GM21526 (cell line): Measurements from ENCODE around the gene CEP250.
"Not testable (repeated sequence)": the region's sequence is repeated elsewhere in the genome, so short reads cannot be mapped to it uniquely, and the experiment has no call there.

ENCODE experiments used
- ATAC-seq: cut with Tn5 transposase; IDR thresholded peaks from one replicate; pipeline ENCODE4 v1.9.1; 2021; ENCODE audit warnings: moderate library complexity; ENCODE audit not compliant: unreplicated experiment, low FRiP score

Gene CEP250

DNA sequence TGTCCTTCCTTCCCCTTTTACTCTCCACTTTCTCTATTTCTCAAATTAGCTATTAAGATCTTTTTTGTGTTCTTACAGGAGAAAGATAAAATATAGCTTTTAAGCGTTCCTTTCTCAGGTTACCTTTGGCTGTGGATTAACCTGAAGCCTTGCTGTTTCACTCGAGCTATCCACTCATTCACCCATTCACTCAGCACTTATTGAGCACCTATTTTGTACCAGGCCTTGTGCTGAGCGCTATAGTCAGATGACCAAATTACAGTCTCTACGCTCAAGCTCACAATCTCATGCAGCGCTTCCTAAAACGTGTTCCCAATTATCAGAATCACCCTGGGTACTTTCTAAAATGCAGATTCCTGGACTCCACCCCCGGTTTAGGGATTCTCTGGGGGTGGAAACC, 1.8 kb upstream of the CEP250 start:
- ATAC-seq, result no peak

DNA sequence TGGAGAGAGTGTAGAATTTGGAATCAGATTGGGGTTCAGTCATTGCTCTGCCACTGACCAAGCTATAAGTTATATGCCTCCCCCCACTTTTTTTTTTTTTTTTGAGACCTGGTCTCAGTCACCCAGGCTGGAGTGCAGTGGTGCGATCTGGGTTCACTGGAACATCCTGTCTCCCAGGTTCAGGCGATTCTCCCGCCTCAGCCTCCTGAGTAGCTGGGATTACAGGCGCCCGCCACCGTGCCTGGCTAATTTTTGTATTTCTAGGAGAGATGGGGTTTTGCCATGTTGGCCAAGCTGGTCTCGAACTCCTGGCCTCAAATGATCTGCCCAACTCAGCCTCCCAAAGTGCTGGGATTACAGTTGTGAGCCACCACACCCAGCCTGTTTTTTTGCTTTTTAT, 1.3 kb downstream of the CEP250 start:
- ATAC-seq, result not testable (repeated sequence)

DNA sequence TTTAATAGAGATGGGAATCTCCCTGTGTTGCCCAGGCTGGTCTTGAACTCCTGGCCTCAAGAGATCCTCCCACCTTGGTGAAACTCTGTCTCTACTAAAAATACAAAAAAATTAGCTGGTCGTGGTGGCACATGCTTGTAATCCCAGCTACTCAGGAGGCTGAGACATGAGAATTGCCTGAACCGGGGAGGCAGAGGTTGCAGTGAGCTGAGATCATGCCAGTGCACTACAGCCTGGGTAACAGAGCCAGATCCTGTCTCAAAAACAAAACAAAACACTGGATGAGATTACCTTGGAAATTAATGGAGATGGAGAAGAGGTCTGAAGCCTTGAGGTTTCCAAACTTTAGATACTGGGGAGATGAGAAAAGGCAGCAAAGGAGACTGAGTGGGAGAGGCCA, 2.1 kb downstream of the CEP250 start:
- ATAC-seq, result not testable (repeated sequence)

DNA sequence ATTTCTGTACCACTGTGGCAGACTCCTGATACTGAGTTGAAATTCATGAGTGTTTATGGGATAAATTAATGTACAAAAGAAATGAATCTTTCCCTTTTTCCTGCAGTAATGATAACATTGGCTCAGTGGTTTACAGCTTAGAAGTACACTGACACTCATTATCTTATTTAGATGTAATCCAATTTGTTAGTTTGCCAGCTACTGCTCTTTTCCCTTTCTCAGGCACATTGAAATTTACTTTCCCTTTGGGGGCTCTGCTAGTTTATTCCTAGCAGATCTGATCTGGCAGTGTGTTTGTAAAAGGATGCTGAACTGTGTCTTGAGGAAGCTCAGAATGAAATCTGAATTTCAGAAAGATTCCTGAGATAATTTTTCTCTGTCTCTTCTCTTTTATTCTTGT, 3.0 kb downstream of the CEP250 start:
- ATAC-seq, result no peak

DNA sequence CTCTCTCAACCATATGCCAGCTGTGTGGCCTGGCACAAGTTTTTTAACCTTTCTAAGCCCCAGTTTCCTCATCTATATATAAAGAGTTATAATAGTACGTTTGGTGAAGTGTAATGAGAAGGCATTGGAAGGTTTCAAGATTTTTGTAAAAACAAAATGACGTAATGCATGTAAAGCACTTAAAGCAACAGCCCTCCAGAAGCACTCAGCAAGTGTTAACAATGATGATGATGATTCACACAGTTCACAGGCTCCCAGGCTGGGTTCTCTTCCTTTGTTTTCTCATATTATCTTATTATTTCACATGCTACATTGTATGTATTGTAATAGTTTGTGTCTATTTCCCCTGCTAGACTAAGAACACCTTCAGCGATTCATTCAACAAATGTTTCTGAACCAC, 6.2 kb downstream of the CEP250 start:
- no peak for ATAC-seq

DNA sequence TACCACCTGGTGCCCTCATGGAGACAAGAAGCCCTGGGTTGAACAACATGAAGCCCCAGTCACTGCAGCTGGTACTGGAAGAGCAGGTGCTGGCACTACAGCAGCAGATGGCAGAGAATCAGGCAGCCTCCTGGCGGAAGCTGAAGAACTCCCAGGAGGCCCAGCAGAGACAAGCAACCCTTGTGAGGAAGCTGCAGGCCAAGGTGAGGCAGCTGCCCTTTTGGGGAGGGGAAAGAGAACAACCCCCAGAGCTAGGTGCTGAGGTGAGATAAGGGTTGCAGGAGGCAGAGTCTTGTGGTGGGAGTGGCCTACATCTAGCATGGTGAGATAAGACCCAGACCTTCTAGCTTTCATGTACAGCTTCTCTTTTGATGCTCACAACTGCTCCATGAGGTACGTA, 7.0 kb downstream of the CEP250 start:
- no peak for ATAC-seq

DNA sequence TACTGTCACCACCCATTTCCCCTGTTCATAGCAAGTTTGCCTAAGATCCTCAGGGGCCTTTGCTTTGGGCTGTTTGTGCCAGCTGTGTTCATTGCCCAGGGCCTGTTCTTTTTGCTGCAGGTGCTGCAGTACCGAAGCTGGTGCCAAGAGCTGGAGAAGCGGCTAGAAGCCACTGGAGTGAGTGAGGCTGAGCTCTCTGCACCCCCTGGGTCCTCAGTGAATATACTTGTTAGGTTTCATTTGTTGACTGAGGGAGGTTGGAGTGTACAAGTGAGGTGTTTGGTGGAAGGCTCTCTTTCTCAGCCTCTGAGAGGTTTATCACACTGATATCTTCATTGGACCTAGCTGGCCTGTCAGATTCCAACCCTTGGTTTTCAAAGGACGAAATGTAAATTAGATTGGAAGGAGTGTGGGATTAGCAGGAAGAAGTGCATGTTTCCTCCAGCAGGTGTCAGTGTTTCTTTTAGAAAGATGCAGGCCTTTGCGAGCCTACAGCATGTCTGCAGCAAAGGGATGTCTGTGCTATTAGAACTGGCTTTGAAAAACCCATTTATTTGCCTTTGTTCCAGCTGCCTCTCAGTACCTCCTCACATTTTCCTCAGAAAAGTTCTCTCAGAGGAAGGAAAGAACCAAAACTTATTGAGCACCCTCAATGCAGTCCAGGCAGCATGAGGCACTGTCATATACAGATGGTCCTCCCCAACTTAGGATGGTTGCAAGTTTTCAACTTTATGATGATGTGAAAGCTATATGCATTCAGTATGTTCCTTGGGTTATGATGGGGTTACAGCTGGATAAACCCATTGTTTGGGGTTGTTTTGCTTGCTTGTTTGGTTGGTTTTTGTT, 8.3 kb downstream of the CEP250 start:
- ATAC-seq, result no peak

DNA sequence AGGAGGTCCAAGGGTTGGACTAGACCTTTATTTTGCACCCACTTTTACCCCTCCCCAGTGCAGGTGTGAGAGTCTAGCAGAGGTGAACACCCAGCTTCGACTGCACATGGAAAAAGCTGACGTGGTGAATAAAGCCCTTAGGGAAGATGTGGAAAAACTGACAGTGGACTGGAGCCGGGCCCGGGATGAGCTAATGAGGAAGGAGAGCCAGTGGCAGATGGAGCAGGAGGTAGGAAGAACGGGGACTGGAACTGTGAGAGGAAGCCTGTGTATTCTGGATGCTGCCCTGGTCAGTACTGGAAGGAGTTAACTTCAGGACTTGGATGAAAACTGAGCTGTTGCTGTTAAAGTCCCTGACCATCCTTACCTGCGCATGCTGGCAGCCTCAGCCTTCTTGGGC, 10.6 kb downstream of the CEP250 start:
- ATAC-seq, result no peak

DNA sequence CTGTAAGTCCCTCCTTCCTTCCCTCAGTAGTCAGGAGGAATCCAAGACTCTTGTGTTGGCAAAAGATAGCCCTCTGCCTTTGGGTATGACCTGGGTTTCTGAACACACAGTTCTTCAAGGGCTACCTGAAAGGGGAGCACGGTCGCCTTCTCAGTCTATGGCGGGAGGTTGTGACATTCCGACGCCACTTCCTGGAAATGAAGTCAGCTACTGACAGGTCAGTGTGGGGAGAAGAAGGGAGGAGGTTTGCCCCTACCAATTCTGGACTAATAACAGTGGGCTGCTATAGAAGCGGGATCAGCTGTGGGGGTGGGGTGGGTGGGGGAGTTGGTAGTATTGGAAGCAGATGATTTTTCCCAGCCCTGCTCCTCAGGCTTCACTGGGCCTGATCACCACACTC, 11.5 kb downstream of the CEP250 start:
- ATAC-seq, result no peak

DNA sequence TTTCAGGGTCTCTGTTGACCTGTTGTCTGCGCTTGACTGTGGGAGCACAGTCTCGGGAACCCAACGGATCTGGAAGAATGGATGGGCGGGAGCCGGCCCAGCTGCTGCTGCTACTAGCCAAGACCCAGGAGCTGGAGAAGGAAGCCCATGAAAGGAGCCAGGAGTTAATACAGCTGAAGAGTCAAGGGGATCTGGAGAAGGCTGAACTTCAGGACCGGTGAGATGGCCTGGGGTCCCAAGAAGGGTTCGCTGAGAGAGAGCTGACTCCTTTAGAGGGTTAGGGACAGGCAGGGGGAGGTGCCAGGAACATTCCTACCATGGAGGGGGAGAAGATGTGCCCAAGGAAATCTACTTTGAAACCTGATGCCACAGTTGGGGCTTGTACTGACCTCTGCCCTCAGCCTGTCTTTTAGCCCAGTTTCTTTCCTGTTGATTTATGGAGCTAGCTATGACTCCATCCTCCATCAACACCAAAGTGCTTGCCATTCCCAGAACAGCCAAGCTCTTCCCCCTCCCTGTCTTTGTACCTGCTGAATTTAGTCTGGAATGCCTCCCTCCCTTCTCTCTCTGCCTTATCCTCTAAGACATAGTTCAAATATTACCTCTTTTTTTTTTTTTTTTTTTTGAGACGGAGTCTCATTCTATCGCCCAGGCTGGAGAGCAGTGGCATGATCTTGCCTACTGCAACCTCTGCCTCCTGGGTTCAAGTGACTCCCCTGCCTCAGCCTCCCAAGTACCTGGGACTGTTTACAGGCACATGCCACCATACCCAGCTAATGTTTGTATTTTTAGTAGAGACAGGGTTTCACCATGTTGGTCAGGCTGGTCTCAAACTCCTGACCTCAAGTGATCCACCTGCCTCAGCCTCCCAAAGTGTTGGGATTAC, 12.2 kb downstream of the CEP250 start:
- no peak for ATAC-seq

DNA sequence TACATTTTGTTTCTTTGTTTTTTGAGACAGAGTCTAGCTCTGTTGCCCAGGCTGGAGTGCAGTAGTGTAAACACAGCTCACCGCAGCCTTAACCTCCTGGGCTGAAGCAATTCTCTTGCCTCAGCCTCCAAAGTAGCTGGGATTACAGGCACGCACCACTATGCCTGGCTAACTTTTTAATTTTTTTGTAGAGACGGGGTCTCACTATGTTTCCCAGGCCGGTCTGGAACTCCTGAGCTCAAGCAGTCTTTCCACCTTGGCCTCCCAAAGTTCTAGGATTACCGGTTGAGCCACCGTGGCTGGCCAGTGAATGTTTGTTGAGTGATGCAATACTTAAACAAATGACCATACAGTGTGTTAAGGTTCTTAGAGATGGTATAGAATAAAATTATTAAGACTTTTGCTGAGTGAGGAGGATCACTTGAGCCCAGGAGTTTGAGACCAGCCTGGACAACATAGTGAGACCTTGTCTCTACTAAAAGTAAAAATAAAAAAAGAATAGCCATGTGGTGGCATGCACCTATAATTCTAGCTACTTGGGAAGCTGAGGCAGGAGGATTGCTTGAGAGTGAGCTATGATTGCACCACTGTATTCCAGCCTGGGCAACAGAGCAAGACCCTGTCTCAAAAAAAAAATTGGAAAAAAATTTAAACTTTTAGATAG, 13.4 kb downstream of the CEP250 start:
- no peak for ATAC-seq

DNA sequence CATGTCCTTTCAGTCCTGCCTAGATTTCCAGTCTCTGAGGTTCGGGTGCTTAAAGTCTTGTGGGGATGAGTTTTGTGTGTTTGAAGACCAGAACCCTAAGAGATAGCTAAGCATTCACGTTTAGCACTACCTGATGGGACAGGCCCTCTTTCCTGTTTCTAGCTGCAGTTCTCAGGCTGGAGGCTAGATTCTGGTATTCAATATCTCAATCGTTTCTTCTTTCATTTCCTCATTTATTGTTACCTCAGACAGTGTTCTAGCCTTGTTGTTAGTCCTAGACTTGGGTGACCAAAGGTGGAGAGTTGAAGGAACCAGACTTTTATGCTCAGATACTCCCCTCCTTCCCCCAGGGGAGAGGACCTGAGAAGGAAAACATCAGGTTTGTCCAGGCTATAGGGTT, 16.8 kb downstream of the CEP250 start:
- no peak for ATAC-seq

DNA sequence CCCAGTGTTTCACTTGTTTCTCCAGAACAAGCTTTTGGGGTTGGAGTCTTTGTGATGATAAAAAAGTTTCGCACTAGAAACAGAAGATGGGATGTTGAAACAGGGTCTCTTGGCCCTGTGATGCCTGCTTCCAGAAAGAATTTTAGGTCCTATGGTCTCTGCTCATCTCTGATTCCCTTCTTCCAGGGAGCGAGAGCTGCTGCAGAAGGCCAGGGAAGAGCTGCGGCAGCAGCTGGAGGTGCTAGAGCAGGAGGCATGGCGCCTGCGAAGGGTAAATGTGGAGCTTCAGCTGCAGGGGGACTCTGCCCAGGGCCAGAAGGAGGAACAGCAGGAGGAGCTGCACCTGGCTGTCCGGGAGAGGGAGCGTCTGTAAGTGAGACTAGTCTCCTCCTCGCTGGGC, 18.3 kb downstream of the CEP250 start:
- ATAC-seq, result no peak

DNA sequence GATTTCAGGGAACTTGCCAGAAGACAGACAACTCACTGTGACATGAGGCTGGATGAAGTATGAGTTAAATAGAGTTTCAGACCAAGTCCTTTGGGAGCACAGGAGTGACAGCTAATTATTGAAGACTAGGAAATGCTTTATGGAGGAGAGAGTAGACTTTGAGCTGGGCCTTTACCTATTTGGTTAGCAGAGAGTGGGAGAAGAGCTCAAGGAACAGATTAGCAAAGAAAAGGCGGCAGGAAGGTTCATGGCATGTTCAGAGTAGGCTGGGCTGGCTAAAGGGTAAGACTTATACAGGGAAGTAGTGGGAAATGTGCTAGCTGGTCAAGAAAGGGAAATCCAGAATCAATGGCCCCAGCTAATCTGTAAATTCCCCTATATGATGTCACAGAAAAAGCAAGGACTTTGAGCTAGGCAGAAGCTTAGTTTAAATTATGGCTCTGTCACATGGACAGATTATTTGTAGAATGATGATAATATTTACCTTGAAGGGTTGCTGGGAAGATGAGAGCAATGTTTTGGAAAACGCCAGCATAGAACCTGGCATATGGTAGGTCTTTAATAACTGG, 19.0 kb downstream of the CEP250 start:
- ATAC-seq, result no peak

DNA sequence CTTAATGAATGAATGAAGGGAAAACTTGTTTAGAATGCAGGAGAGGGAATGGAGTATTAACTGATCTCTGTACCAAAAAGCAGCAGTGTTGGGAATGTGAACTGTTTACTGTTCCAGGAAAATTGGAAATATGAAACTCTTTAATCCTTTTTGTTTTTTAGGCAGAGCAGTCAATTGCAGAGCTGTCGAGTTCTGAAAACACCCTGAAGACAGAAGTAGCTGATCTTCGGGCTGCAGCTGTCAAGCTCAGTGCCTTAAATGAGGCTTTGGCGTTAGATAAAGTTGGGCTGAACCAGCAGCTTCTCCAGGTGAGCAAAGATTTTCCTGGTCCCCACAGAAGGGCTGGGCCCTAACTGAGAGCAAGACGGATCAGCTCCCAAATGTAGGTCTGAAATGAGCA, 20.9 kb downstream of the CEP250 start:
- no peak for ATAC-seq

DNA sequence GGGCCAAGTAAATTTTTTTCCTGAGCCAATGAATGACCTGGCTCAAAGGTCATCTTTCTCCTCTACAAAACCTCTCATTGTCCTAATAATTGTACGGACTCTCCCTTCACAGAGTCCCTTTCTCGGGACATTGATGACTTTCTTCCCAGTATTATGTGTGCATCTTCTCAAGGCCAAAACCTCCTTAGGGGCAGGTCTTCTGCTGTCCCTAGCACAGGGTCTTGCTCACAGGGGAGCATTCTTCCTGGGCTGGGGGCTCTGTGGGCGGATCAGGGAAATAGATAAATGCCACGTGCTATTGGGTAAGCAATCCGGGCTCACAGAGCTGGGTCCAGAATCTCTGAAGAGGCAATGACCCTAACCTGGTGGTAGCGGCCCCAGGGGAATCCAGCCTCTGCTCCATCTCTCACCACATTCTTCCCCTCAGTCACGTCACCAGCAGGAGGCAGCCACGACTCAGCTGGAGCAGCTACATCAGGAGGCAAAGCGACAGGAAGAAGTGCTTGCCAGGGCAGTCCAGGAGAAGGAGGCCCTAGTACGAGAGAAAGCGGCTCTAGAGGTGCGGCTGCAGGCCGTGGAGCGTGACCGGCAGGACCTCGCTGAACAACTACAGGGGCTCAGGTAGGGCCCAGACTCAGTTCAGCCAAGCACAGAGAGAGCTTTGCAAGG, 23.5 kb downstream of the CEP250 start:
- ATAC-seq, result no peak

DNA sequence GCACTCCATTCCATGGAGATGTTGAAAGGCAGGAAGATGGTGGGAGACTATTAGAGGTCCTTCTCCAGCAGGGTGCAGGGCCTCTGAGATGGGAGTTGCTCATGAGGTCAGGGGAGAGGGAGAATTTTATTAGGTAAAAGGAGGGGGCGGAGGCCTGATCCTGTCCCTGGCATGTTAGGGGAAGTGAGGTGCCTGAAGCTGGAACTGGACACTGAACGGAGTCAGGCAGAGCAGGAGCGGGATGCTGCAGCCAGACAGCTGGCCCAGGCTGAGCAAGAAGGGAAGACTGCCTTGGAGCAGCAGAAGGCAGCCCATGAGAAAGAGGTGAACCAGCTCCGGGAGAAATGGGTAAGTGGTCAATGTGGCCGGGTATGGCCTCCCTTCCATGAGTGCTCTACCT, 24.4 kb downstream of the CEP250 start:
- no peak for ATAC-seq

DNA sequence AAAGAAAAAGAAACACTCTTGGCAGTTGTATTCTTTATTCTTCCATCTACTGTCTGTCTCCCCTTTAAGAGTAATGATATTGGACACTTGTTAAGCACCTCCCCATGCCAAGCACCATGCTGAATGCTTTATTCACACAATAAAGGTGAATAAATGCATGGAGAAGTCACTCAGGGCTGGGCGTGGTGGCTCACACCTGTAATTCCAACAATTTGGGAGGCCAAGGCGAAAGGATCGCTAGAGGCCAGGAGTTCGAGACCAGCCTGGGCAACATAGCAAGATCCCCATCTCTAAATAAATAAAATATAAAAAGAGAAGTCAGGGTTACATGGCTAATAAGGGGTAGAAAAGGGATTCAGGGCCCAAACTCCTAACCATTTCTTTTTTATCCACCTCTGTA, 32.1 kb downstream of the CEP250 start:
- no peak for ATAC-seq

DNA sequence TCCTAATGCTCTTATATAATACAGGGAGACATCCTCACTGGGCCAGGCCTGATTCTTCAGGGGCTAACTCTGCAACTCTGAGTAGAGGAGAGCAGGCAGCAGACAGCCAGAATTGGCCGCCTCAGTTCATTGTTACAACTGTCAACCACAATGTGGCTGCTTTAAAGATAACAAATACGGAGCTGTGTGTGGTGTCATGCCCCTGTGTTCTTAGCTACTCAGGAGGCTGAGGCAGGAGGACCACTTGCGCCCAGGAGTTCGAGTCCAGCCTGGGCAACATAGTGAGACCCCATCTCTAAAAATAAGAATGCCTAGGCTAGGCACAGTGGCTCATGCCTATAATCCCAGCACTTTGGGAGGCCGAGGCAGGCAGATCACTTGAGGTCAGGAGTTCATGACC, 34.3 kb downstream of the CEP250 start:
- no peak for ATAC-seq

DNA sequence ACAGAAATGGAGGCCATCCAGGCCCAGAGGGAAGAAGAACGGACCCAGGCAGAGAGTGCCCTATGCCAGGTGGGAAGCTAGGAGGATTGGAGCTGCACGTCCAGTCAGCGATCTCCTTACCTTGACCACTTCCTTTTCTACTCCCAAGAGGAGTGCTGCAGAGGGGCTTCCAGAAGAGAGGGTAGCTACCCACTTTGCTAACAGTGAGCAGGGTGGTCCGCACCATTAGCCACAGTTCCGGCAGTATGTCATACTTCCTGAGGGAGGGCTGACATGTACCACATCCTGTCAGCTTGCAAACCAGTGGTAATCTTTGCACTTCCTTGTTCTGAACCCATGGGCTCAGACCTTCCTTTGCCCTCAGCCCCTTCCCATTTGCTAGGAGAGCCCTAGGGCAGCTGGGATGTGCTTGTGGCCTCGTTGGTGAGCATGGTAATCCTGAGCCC, 35.4 kb downstream of the CEP250 start:
- peak; percentile 94 for ATAC-seq
